NCI-H82 (cell line): Measurements from ENCODE around the gene BAIAP2.

Source experiments
- DNase-seq: peaks from one replicate; lab custom pipeline; 2025; lab: John Stamatoyannopoulos, UW

The BAIAP2 gene, protein sequence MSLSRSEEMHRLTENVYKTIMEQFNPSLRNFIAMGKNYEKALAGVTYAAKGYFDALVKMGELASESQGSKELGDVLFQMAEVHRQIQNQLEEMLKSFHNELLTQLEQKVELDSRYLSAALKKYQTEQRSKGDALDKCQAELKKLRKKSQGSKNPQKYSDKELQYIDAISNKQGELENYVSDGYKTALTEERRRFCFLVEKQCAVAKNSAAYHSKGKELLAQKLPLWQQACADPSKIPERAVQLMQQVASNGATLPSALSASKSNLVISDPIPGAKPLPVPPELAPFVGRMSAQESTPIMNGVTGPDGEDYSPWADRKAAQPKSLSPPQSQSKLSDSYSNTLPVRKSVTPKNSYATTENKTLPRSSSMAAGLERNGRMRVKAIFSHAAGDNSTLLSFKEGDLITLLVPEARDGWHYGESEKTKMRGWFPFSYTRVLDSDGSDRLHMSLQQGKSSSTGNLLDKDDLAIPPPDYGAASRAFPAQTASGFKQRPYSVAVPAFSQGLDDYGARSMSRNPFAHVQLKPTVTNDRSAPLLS

DNA sequence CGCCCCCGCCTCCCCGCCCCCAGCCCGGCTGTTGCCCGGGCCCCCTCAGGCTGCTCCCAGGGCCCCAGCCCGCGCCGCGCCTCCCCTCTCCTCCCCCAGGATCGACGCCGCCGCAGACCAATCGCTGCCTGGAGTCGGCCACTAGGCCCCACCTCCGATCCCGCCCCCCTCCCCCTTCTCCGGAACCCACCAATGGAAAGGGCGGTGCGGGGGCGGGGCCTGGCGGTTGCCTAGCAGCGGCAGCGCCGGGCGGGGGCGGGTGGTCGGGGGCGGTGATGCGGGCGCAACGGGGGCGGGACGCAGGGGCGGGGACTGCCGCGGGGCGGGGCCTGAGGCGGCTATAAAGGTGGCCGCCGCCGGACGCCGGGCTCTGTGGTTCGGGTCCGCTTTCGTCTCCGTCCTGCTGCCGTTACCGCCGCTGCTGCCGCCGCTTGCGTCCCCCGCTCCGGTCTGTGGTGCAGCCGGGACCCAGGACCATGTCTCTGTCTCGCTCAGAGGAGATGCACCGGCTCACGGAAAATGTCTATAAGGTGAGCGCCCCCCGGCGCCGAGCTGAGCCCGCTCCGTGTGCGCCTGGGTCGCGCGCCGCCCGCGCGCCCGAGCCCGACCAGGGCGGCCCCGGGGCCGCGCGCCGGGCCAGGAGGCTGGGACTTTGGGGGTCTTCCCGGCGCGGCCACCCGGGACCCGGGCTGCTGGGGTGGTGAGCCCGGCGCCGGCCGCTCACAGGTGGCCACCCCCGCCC lies at the start of gene BAIAP2:
Gene BAIAP2, plus strand, starts transcription at position 373 of the 742 bp plus-strand sequence. Its CDS starts 104 bp downstream, at position 477.
- peak; percentile 99 for DNase-seq

DNA sequence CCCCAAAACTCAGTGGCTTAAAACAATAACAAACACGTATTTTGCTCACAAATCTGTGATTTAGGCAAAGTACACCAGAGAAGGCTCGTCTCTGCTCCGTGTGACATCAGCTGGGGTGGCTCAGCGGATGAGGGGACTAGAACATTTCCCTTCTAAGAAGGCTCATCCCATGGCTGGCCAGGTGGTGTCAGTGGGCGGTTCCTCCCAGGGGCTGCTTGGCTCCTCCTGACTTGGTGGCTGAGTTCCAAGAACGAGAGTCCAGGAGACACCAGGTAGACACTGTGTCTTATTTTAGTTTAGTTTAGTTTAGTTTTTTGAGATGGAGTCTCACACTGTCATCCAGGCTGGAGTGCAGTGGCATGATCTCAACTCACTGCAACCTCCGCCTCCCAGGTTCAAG lies 48.9 kb upstream of the BAIAP2 start:
- DNase-seq: peak; percentile 44

GRCh38 chr17:80986816-80987475 lies 48.0 kb upstream of the BAIAP2 start:
- no peak for DNase-seq

GRCh38 chr17:80987941-80988461 lies 47.0 kb upstream of the BAIAP2 start:
- no peak for DNase-seq

GRCh38 chr17:80989586-80989913 lies 45.4 kb upstream of the BAIAP2 start:
- no peak for DNase-seq

DNA sequence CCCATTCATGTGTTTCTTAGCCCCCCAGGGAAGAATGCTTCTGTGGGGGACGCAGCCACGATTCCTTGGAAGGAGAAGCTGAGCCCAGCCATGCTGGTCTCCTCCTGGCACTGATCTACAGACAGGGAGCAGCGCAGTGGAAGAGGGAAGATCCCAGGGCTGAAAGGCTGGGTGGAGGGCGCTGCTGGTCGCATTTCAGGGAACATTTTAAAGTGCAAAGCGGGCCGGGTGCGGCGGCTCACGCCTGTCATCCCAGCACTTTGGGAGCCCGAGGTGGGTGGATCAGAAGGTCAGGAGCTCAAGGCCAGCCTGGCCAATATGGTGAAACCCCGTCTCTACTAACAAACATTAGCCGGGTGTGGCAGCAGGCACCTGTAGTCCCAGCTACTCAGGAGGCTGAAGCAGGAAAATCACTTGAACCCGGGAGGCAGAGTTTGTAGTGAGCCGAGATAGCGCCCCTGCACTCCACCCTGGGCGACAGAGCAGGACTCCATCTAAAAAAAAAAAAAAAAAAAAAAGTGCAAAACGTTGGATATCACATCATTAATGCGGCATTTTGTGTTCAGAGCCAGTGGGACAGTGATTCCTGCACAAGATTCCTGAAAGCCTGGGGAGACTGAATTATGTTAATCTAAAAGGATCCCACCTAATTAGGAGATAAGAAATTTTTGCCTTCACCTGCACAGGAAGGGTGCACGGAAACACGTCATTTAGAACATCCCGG lies 43.9 kb upstream of the BAIAP2 start:
- no peak for DNase-seq

- peak; percentile 80 for DNase-seq
These were observed 43.3 kb upstream of the BAIAP2 start, which contains the start of gene CHMP6 for GRCh38 chr17:80991645-80992076. Gene CHMP6, plus strand, starts transcription at chr17:80991841. Its CDS starts 78 bp downstream, at chr17:80991919.

DNA sequence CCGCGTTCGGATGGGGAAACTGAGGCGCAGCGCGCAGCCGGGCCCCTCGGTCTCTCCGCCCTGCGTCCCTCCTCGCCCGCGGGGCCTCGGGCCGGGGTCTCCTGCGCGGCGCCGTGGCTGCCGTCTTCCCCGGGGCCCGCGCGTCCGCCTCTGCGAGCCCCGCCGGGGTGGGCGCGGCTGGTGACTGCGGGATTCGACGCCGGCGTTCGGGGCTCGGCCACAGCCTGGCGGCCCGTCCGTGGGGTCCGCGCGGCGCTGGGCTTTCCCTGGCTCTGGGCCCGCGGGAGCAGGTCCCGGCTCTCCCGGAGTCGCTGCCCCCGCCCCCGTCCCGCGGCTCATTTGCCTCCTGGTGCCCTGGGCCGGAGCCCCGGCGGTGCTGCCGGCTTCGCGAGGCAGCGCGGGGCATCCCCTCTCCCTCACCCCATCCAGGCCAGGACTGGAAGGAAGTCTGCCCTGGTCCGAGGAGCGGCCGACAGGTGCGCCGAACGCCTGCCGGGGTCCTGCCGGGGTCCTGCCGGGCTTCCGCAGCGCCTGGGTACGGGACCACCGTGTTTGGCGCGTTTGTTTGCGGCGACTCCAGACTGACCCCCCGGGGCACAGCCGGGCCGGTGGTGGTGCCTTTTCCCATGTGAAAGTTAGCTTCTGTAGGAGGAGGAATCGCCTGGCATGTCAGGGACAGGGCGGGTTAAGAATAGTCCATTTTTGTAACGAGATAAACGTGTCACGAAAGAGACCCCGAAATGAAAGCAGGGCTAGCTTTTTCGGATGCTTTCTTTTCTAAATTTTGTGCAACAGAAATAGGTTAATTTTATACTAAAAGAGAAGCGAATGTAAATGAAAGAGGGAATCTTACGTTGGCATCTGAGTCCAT lies 42.6 kb upstream of the BAIAP2 start:
- DNase-seq: no peak

- peak; percentile 70 for DNase-seq
These were observed 41.9 kb upstream of the BAIAP2 start for GRCh38 chr17:80992948-80993624.

DNA sequence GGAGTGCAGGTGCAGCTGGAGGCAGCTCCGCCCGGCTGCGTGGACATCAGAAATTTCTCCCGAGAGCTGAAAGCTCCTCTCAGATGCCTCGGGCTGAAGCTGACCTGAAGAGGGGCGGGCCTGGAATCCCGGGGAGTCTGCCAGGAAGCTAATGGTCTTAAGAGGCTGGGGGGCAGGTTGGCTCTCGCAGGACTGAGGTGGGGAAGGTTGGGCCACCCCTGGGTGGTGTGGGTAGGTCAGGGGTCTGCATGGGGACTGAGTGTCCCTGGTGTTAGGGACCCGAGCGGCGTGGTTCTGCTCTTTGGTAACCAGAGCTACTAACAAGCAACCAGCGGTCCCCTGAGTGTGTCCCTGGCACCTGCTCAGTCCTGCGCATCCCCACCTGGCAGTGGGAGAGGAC lies 39.8 kb upstream of the BAIAP2 start:
- no peak for DNase-seq

DNA sequence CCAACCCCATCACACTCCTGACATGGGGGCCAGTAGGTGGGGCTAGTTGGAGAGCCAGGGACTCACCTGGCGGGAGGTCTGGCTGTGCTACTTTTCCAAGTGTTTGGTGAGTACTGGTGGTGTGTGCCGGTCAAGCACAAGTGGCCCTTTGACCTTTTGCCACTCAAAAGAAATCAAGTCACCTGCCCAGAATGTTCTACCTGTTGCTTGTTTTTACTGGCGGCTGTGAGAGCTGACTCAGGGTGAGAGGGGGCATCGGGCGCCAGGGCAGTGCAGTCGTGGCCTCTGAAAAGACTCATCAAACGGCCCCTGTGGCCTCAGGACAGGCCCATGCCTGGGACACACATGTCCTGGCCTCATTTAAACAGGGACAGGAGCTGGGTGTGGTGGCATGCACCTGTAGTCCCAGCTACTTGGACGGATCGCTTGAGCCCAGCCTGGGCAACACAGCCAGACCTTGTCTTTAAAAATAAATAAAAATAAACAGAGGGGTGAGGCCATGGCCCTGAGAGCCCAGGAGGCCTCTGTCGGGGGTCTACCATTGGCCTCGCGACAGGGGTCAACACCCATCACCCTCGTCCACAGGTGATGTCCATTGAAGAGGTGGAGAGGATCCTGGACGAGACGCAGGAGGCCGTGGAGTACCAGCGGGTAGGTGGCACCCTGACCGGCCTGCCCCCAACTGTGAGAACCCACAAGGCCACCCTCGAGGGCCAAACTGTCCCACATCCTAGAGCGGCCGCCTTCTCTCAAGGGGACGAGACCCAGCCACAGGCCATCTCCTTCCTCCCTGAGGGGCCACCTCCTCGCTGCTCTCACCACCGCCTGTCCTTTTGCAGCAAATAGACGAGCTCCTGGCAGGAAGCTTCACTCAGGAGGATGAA lies 38.3 kb upstream of the BAIAP2 start:
- DNase-seq: no peak

DNA sequence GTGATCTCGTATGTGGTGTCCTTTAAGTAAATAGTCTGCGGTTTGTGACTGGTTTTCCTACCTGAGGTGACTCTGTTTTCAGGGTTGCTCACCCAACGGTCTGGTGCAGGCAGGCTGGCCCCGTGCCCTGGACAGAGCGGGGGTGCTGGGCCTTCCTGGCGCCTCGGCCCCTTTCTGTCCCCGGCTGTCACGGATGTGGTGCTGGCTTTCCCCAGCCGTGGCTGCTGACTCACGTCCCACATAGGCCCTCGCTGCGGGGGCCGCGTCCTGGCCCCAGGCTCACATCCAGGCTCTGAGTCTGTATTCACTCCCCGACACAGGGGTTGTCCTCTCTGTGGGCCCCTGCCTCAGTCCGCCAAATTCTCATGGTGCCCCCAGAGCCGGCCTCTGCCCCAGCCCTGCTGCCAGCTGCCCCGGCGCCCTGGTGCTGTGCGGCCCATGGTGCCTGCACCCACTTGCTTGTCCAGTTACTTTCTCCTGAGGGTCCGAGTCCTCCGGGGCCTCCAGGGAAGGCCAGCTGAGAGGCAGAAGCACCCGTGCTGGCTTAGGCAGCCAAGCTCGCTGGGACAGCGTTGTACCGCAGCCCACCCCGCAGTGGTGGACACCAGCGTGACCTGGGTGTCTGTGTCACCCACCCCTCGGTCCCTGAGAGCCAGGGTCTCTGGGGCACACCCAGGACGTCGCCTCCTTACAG lies 37.4 kb upstream of the BAIAP2 start:
- no peak for DNase-seq

DNA sequence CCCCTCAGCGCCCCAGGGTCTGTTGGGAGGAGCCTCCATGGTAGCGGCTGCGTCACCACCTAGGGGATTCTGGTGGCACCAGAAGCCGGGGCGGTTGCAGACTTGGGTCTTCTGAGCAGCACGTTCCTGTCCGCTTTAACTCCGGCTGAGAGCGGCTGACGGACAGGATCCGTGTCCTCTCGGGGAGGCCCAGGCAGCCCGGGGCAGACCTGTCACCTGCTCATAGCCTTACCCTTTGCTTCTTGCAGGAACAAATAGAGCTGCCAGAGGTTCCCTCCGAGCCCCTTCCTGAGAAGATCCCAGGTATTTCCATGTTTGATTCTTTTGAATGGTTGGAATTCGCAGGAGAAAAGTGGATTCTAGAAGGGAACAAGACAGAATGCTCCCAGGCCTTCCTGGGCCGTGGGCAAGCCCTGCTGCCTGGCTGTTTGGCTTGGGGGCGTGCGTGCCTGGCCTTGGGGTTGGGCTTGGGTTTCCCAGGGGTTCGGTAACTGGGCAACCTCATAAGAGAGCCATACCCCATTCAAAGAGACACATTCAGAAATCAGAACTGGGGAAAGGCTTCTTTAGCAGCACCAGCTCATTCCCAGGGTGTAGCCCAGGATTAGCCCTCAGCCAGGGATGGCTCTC lies 36.7 kb upstream of the BAIAP2 start:
- DNase-seq: no peak

GRCh38 chr17:80998748-80999535 lies 36.0 kb upstream of the BAIAP2 start:
- DNase-seq: no peak

DNA sequence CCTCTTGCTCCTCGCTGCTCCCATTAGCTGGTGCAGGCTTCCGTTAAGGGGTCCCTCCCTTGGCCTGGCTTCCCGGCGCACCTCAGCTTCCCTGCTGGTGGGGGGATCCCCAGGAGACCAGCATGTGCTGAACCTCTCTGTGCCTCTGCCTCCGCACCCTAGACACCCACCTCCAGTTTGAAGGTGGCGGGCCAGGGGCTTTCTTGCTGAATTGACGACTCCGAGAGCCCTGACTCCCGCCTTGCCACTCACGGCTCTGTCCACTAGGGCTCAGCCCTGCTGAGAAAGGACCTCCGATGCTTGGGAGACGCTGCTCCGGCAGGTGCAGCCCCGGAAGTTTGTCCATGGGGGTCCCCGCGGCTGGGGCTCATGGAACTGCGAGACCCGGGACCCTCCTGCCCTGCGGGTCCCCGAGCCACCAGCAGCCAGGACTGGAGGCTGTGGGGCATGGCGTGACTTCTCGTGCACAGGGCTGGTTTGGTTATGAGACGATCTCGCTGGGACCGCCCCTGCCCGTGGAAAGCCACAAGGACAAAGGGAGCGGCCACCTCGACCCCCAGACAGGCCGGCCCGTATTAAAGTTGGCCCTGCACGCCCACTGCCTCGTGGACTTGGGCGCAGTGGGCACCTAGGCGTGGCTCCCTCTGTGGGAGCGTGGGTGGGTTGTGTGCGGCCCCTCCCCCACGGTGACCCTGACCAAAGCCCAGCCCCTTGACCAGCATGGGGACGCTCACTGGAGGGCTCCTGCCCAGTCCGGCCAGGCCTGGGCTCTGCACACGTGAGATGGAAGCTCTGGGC lies 35.2 kb upstream of the BAIAP2 start:
- no peak for DNase-seq

GRCh38 chr17:81000334-81000630 lies 34.7 kb upstream of the BAIAP2 start:
- DNase-seq: no peak
